Neural crest cell (in vitro differentiated cells): ENCODE data around the gene PIAS1. TPM values are rescaled to one million over a fixed set of nuclear protein-coding genes. Genes with fewer than 3 reads are reported as not detected.
"Not testable (repeated sequence)": the region's sequence is repeated elsewhere in the genome, so short reads cannot be mapped to it uniquely, and the experiment has no call there.

ENCODE experiments used
- DNase-seq: peaks from one replicate; pipeline ENCODE4 v3.0.0; 2021; ENCODE audit warnings: low read depth, mixed read lengths, low spot score
- H3K27ac Mint-ChIP-seq: one replicate; pipeline ENCODE4 v1.8.0; 2021; ENCODE audit warnings: mild to moderate bottlenecking, mixed read lengths; ENCODE audit not compliant: unreplicated experiment
- H3K27me3 Mint-ChIP-seq: 2 replicates; pipeline ENCODE4 v1.8.0; 2021; ENCODE audit warnings: low read depth, mild to moderate bottlenecking, mixed read lengths
- H3K36me3 Mint-ChIP-seq: 2 replicates; pipeline ENCODE4 v1.8.0; 2021; ENCODE audit warnings: low read depth, mild to moderate bottlenecking, mixed read lengths
- H3K4me1 Mint-ChIP-seq: 2 replicates; pipeline ENCODE4 v1.8.0; 2021; ENCODE audit warnings: mixed read lengths
- H3K4me3 Mint-ChIP-seq: one replicate; pipeline ENCODE4 v1.8.0; 2021; ENCODE audit warnings: mild to moderate bottlenecking, mixed read lengths
- H3K9me3 Mint-ChIP-seq: 2 replicates; pipeline ENCODE4 v1.8.0; 2021; ENCODE audit warnings: mixed read lengths
- CTCF ChIP-seq: fragments of 200-600 bp; sonication (generic); conservative IDR thresholded peaks from 2 replicates; pipeline ENCODE4 v1.5.0; 2021; ENCODE audit warnings: antibody characterized with exemption, mild to moderate bottlenecking
- long read RNA-seq: library from polyadenylated mRNA; unstranded; transcript quantifications from one replicate; pipeline ENCODE4 v2.0.0, GENCODE V29; 2020
- total RNA-seq: library from RNA; stranded (reverse); gene quantifications from 2 replicates; pipeline ENCODE4 v1.2.1, GENCODE V29; 2021

Gene PIAS1
- 41.3 and 42.6 TPM in 2 replicates for total RNA-seq
- long read RNA-seq, full-length matches to known transcripts, result 49 of 74 reads
- long read RNA-seq, partial matches to known transcripts, result 17 of 74 reads
- long read RNA-seq, other reads (novel, unspliced or antisense), result 8 of 74 reads

GRCh38 chr15:68053701-68054627, at the start of gene PIAS1:
PIAS1 (plus strand) TSS chr15:68054315; CDS start chr15:68054327, 12 bp downstream.
- Mint-ChIP-seq H3K9me3 (no peaks in the 10 kb centered on the region), H3K4me1 (peaks cover 45% of the 10 kb centered on the region), H3K36me3 (no peaks in the 10 kb centered on the region), H3K27me3 (no peaks in the 10 kb centered on the region), H3K4me3 (peak within 1 kb of the TSS; percentile 98), H3K27ac (peak within 1 kb of the TSS; percentile 93)
- peak; percentile 90 for DNase-seq
- TF ChIP-seq CTCF, result no peak

- not testable (repeated sequence) for H3K27ac Mint-ChIP-seq, H3K4me1 Mint-ChIP-seq, H3K9me3 Mint-ChIP-seq, DNase-seq, H3K27me3 Mint-ChIP-seq, H3K4me3 Mint-ChIP-seq, H3K36me3 Mint-ChIP-seq
Observed at GRCh38 chr15:68007642-68008041, 46.5 kb upstream of the PIAS1 start.

GRCh38 chr15:68010361-68011153, 43.6 kb upstream of the PIAS1 start:
- Mint-ChIP-seq H3K27me3 (no peaks in the 10 kb centered on the region), H3K27ac (peak overlapping the region; percentile 57), H3K4me3 (no peak overlapping the region), H3K9me3 (peaks cover 2% of the 10 kb centered on the region), H3K36me3 (no peaks in the 10 kb centered on the region), H3K4me1 (no peaks in the 10 kb centered on the region)
- TF ChIP-seq CTCF, result no peak
- DNase-seq, result no peak

GRCh38 chr15:68012911-68013310, 41.2 kb upstream of the PIAS1 start:
- no peak overlapping the region for H3K27ac Mint-ChIP-seq
- no peak overlapping the region for H3K4me3 Mint-ChIP-seq
- H3K36me3 Mint-ChIP-seq, result no peaks in the 10 kb centered on the region
- no peaks in the 10 kb centered on the region for H3K4me1 Mint-ChIP-seq
- peaks cover 2% of the 10 kb centered on the region for H3K9me3 Mint-ChIP-seq
- TF ChIP-seq CTCF, result no peak
- DNase-seq, result no peak
- H3K27me3 Mint-ChIP-seq, result no peaks in the 10 kb centered on the region

- H3K27me3 Mint-ChIP-seq, result no peaks in the 10 kb centered on the region
- no peaks in the 10 kb centered on the region for H3K36me3 Mint-ChIP-seq
- H3K4me3 Mint-ChIP-seq, result no peak overlapping the region
- H3K4me1 Mint-ChIP-seq, result no peaks in the 10 kb centered on the region
- no peak overlapping the region for H3K27ac Mint-ChIP-seq
- no peak for TF ChIP-seq CTCF
- no peaks in the 10 kb centered on the region for H3K9me3 Mint-ChIP-seq
- no peak for DNase-seq
Observed at GRCh38 chr15:68014219-68014618, 39.9 kb upstream of the PIAS1 start.
